NCI-H774 (cell line): ENCODE results near the gene URAD.
"Not testable (repeated sequence)": the region's sequence is repeated elsewhere in the genome, so short reads cannot be mapped to it uniquely, and the experiment has no call there.

ENCODE experiments used
- DNase-seq: peaks from one replicate; lab custom pipeline; 2025; lab: John Stamatoyannopoulos, UW

The URAD gene, protein sequence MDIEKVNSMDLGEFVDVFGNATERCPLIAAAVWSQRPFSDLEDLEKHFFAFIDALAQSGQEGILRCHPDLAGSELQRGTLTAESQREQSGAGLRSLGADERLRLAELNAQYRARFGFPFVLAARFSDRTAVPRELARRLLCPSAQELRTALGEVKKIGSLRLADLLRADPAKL

DNA sequence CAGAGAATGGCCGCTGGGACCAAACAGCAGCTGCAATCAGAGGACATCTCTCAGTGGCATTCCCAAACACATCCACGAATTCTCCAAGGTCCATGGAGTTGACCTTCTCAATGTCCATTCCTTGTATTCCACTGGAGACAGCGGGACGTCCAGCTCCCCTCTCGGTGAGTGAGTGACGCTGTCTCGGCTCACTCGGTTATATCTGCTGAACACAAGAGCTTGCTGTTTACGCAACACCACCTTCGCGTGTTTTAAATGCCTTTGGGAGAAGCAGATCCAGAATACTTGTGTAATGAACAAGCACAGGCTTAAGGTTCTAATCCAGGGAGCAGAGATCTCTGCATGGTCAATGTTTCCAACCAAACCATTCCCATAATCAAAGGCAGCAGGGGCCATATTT is at the start of gene URAD:
URAD (minus strand) TSS at position 174 of the 400 bp plus-strand sequence; CDS start at position 118, 56 bp downstream.
- DNase-seq, result no peak

DNA sequence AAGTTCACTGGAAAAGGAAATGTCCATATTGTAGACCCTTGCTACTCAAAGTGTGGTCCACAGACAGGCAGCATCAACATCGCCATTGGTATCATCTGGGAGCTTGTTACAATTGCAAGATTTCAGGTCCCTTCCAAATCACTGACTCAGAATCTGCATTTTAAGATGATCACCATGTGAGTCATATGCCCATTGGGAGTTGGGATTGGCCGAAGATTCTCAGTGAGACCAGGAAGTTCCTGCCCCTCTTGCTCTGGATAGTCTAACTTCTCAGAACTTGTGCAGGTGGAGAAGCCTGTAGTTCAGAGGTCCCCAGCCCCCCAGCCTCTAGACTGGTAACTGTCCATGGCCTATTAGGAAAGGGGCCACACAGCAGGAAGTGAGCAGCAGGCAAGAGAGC is 48.9 kb upstream of the URAD start:
- no peak for DNase-seq

DNA sequence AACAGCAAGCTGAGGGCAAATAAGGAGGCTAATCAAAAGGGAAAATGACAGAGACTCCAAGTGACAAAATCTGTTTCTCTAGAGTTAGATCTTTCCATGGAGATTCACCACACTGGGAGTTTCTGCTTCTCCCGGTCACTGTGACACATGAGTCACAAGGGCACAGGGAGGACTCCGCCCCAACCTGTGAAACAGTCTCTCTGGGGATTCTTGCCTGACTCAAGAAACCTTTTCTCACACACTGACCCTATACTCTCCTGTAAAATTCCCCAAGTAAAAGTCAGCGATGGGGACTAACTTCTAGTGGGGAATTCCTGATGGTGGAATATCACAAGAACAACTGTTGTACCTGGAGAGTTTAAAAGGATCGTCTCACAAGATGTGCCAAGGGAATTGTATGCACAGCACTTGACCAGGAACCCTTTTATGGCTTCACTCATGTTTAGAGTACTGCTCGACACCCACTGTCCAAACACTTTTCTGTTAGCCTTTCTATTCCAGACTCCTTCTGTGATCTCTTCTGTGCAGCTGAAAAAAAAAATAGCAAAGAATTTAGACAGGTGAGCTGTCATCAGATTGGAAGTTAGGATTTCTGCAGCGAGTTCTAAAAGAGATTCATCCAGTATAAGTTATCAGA is 46.8 kb upstream of the URAD start:
- DNase-seq, result no peak

DNA sequence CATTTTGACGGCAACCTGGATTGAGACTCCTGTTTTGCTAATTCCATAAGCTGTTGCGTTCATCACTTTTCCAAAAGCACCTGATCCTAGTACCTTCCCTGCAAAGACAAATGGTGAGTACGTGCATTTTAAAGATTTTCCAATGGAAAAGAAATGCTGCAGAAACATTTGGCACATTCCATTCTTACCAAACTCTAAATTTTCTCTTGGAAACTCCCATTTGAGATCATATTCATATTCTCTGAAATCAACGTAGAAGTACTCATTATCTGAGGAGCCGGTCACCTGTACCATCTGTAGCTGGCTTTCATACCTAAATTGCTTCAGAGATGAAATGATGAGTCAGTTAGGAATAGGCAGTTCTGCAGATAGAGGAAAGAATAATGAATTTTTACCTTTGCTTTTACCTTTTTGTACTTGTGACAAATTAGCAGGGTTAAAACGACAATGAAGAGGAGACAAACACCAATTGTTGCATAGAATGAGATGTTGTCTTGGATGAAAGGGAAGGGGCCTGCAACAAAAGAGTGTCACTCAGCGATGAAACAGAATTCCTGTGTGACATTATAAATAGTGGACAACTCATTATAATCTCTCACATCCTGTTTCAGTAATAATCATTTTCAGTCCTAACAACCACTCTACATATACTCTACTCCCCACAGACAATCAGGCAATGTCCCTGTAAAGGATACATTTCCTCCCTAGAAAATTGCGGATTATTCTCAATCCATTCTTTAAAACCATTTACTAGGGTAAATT is 45.6 kb upstream of the URAD start:
- no peak for DNase-seq

DNA sequence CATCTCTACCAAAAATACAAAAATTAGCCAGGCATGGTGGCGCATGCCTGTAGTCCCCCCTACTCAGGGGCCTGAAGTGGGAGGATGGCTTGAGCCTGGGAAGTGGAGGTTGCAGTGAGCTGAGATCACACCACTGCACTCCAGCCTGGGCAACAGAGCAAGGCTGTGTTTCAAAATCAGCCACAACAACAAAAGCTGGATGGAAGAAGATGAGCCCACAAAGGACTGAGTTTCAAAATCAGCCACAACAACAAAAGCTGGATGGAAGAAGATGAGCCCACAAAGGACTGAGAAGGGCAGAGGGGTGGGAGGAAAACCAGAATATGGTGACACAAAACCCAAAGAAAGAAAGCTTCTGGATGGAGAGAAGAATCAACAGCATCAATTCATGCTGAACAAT is 43.9 kb upstream of the URAD start:
- DNase-seq, result not testable (repeated sequence)

DNA sequence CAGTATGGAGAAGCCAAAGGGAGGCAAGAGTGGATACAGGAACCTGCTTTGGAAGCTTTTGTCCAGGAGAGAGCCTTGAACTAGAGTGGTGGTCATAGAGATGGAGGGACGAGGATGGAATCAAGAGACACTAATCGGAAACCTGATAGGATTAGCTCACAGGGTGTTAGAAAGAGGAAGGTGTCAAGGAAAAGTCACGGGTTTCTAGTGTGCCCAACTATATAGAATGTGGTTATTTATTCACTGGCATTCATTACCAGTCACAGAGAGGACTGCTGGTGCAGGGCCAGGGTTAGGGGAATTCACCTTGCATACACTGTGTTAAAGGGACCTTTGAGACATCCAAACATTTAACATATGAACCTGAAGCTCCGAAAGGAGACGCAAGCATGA is 43.4 kb upstream of the URAD start:
- DNase-seq, result no peak

DNA sequence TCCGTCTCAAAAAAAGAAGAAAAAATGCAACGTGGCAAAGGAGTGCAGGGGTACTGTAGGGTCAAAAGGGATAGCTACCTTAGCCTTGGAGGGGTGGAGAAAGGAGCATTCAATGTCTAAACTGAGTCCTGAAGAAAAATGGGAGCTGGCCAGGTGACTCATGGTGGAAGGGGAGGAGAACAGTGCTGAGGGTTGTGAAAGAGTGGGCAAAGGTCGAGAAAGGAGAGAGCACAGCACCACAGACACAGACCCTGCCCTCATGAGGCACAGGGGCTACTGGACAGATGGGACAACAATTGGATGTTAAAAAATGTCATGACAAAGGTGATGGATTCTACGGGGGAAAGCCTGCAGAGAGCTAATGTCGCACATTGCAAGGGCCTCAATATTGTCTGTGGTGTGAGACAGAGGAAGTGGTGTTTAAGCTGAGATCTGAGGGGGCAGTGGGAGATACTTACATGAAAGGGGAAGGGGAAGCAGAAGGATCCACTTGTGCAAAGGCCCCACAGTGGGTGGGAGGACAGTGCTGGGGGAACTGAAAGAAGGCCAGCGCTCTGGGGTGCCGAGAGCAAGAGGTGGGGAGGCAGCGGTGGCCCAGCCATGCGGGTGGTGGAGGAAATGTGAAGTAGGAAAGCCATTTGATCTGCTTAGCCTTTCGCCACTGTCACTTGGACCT is 42.9 kb upstream of the URAD start:
- no peak for DNase-seq

DNA sequence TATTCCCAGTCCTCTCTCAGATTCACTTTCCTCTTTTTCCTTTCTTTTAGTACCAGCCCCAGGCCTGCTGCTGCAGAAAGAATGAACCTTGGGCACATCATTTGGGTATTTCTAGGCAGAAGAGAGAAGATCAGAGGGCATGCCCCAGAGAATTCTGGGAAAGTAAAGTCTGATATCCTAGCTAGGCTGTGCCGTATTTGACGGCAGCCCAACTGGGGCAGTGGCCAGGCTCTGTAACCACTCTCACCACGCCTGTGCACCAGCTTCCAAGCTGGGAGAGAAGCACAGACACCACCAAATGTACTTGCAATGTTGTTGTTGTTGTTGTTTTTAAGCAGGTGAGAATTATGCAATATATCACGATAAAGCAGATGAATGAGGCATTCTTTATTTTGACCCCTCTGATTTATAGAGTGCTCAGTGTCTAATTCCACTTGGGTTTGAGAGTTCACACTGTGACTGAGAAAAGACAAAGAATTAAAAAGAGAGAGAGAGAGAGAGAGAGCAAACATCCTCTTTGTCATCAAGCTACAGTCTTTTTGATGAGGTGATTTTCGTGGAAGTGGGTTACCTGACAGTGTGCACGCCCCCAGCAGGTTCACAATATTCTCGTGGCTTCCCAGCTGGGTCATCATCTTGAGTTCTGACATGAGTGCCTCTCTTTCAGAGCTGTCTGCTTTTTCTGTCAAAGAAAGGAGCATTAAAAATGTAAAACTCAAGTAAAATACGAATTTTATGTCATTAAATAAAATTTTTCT is 39.3 kb upstream of the URAD start:
- DNase-seq, result no peak

DNA sequence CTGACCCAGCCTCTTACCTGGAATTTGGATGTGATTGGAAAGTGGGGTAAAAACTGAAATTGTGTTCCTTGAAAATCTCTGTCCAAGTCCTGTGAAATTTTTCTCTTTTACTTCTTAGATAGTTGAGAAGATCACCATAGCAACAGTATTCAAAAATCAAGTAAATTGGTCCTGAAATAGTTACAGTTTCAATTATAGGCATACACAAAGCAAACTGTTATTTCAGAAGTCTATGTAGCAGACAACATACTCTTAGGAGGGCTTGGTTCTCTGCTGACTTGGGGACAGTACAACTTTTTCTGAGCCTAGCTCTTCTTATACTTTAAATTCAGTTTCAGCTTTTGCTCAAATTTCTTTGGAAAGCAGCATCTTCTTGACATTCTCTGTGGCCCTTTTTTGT is 38.6 kb upstream of the URAD start:
- DNase-seq, result no peak

DNA sequence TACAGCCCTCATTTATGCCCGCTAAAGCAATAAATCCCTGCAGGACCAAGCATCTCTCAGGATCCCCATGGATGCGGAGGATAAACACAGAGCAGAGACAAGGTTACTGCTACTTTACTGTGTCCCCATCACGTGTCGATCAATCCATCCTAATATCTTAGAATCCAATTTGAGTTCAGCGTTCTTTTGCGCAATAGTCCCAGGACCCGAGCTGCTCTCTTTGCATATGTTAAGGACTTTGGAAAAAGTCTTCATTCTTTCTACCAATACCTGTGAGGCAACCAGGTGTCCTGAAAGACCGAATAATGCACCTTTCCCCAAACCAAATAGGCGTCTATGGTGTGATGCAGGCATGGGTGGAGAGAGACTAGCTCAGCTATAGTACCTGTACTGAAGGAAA is 38.0 kb upstream of the URAD start:
- DNase-seq, result no peak

DNA sequence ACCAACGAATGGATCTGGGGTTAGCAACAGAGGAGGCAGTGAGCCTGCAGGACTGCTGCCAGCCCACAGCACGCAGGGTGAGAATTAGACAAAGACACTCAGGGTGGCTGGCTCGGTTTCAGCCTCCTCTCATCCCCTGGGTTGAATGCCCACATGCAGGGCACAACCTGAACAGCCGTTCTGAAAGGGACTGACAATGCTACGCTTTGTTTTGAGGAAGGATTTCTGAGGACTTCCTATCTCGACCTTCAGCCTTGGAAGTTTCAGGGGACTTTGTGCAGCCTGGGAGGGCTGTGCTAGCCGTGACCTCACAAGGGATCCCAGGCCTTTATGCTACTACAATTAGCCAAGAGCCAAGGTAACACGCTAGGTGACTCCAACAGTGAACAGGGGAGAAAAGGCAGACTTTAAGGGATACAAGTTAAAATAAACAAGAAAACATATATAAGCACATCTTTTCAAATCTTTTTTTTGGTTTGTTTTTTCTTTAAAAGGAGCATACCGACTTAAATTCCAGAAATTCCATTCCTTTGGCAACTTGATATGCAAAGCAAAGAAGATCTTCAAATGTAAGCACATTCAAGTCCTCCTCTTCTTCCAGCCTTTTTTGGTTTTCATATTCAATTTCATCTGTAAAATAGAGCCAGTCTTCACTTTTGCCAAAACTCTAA is 34.5 kb upstream of the URAD start:
- no peak for DNase-seq

DNA sequence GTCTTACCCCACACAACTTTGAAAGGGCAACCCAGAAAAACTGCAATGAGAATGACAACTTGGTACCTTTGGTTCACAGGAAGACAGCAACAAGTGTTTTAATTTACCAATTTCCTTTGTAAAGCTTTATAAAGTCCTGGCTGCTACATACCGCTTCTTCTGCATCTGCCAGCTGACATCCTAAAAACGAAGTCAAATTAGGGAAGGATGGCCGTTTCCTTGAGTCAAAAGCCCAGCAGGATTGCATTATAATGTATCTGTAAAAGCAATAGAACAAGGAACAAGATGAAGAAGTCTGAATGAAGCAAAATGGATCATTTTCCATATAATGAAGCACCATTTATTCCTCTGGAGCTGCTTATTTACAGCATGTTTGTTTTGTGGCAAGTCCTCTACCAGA is 25.8 kb upstream of the URAD start:
- DNase-seq, result no peak

DNA sequence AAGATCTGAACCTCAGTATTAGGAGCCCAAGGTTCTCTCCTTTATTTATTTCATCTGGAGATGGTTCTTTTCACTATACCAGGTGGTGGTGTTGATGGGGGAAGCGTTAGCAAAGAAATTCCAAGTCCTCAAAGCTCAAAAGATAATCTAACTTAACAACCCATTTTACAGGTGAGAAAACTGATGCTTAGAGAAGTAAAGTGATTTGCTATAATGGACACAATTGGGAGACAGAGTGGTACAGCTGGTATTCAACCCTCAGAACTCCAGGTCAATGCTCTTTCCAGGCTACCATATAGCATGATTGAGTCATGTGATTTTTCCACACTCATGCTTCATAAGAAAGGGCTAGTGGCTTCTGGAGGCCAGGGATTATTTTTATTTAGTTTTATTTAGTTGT is 25.0 kb upstream of the URAD start:
- DNase-seq, result no peak

DNA sequence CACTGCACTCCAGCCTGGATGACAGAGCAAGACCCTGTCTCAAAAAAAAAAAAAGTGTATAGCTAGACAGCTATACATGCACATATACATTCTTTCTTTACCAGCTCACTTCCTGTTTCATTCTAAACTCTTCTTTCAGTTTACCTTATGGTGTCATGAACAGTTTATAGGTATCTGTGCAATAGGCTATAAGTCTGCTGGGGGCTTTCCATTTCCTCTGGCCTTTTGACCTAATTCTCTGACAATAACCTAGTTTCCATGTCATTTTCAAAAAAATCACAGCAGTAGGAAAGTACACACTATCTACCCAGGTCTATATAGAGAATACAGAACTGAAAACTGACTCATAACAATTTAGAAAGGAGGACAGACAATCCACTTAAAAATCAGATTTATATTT is 24.4 kb upstream of the URAD start:
- DNase-seq, result no peak

DNA sequence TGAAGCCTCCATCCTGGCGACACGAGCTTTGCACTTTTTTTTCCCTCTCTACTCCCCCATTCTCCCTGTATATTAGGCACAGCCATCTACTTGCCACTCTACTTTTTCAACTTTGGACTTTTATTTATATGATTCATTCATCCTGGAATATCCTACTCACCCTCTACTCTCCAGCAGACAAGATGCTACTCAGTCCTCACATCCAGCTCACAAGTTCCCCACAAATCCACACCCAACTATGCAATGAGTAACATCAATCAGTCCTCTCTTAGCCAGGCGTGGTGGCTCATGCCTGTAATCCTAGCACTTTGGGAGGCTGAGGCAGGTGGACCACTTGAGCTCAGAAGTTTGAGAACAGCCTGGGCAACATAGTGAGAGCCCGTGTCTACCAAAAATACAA is 23.9 kb upstream of the URAD start:
- DNase-seq, result no peak

DNA sequence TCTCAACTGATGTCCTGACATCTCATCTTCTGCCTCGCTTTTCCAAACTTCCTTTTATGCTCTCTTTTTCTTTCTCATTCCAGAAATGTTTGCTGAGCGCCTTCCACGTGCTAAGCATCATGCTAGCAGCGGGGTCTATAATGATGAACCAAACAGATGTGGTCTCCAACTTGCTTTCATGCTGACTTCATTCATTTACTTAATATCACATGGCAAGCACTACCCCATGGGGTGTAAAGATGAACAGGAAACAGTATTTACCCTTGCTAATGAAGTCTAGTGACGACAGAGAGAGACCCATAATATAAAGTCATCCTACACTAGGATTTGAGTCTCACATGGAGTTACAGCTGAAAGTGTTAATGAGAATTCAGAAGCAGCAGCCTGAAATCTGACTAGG is 21.6 kb upstream of the URAD start:
- DNase-seq, result no peak

DNA sequence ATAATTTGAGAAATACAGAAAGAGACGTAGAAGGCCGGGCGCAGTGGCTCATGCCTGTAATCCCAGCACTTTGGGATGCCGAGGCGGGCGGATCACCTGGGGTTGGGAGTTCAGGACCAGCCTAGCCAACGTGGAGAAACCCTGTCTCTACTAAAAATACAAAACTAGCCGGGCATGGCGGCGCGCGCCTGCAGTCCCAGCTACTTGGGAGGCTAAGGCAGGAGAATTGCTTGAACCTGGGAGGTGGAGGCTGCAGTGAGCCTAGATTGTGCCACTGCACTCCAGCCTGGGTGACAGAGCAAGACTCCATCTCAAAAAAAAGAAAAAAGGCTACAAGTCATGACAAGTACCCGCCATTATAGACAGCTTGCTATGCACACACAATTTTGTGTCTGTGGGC is 16.5 kb upstream of the URAD start:
- DNase-seq, result not testable (repeated sequence)

DNA sequence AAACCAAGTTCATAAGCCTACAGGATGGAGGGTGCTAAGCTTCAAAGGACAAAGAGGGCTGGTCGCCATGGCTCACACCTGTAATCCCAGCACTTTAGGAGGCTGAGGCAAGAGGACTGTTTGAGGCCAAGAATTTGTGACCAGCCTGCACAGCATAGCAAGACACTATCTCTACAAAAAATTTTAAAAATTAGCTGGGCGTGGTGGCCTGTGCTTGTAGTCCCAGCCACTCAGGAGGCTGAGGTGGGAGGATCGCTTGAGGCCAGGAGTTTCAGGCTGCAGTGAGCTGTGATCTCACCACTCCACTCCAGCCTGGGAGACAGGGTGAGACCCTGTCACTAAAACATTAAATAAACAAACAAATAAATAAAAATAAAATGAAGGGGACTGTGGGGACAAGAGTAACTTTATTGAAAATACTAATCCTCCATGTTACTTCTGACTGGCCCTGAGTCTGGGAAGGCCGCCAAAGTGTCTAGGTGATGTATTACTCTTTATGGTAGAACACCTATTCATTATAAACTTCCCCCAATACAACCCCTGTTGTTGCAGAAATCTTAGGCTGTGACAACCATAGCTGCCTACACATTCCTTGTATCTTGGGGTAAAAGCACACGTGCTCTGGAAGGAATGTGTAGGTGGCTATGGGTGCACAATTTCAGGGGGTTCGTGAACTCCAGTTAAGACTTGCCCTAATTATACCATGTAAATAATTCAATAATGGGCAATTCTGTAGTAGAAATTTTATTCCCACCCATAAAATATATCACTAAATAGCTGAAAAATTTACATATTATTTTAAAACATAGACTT is 14.6 kb upstream of the URAD start:
- DNase-seq, result no peak

DNA sequence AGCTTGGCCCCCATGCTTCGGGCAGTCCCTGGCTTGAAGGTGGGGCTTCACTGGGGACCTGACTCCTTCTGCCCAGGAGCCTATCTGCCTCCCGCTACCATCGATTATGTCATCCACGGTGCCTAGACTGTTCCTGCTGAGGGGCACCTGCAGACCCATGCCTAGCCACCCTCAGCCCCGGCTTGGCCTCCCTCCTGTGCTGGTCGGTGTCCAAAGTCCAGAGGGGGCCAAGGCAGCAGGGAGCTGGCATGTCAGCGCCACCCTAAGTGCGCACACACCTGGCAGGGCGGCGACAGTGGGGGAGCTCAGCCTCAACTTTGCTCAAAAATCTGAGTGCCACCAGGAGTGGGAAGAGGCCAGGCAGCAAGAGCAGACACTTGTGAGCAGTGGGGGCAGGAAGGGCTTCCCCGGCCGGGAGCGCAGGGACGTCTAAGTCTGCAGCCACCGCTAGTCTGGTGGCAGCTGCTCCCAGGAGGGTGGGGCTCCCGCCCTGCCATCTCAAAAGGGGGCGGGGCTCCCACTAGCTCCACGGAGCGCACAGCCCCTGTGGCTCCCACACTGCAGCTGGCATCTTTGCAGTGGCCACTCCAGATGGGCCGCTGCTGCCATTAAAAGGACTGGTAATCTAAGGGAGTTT is 13.5 kb upstream of the URAD start:
- DNase-seq, result no peak

DNA sequence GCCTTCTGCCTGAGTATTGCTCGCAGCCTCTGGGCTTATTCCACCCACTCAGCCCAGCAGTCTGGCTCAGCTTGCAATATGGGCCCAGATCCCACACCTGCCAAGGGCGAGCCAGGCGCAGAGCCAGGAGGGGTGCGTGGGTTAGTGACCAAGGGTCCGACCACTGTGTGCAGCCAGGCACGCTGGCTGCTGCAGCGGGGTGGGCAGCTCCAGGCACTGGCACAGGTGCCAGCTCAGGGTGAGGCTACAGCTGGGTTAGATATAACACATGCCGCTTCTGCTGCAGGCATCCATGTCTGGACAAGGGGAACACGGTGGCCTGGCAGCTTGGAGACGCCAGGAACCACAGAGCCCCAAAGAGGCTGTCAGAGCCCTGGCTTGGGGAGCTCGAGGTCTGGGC is 12.6 kb upstream of the URAD start:
- no peak for DNase-seq
